Activated CD8-positive, alpha-beta memory T cell treated with anti-CD3 and anti-CD28 coated beads, Interleukin-2, amount 50 U/mL, for 1 hour (primary cell): ENCODE results near the gene ARL6IP5.

Source experiments
- DNase-seq: peaks from one replicate; pipeline ENCODE4 v3.0.0-alpha.2; 2020; ENCODE audit errors: extremely low read depth

ARL6IP5 gene

DNA sequence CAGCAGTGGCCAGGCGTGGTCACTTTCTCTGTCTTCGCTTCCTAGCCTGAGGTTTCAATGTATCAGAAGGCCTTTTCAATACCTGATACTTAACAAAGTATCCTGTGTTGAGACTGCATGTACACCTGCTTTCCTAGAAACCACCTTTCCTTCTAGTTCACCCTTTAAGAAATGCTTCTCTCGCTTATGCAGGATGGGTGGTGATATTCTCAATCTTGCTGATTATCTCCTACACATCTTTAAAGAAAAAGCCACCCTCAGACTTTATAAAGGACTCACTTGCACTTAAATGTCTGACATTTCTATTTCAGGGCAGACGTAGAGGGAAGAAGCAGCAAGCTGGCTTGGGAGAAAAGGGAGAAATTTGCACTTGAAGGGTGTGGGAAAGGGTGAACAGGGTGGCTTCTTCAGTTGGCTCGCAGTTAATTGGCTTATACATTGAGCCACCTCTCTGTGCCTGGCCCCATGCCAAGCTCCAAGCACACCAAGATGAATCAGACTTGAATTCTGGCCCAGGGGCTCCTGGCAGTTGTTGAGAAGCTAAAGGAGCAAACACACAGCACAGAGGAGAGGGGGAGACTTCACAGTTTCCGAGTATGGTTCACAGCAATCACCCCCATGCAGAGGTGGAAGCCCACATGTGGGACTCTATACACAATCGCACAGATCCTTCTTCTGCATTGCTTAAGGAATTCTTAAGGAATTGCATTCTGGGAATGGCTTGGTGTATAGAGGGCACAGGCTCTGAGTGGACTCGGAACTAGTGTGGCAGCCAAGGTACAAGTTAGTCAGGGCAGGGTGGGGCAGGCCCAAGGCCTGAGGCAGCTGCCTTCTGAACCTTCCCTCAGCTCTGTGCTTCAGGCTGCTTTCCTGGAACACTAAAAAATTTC is 1.3 kb downstream of the ARL6IP5 start:
- DNase-seq: peak; percentile 53

DNA sequence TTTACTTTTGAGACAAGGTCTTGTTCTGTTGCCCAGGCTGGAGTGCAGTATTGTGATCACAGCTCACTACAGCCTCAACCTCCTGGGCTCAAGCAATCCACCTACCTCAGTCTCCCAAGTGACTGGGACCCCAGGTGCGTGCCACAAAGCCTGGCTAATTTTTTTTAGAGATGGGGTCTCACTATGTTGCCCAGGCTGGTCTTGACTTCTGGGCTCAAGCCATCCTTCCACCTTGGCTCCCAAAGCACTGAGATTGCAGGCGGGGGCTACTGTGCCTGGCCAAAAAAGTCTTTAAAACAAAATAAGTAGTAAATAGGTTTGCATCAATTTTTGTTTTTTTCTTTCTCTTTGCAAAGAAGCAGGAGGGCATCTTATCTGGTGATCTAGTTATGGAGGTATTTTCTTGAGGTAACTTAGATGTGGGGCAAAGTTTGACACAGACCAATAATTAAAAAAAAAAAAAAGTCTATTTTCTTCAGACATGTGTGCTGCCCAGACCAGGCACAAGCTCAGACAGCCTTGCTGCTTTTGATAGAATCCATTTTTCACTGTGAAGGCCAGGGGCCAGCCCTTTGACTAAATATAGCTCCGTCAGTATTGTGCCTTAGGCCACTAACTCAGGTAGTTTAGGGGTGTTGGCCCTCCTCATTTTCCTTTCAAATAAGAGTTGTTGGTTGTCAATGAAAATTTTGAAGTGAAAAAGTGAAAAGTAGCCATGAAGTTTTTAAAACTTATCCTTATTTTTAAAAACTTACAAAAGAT is 2.5 kb downstream of the ARL6IP5 start:
- no peak for DNase-seq

DNA sequence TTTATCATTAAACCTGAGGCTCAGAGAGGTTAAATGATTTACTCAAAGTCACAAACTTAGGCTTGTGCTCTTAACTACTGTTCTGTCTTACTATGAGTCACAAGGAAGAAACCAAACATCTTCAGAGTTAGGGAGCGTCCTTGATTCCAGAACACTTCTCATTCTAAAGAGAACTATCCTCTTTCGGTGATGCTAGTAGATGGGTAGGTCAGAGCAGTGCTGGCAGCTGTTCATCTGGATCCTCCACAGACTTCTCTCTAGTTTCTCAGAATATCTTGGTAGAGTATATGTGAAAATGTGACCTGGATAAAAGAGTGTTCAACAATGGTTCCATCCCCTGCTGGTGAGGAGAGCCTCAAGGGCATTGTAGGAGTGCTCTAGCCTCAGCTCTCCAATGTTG is 3.3 kb downstream of the ARL6IP5 start:
- DNase-seq: no peak

DNA sequence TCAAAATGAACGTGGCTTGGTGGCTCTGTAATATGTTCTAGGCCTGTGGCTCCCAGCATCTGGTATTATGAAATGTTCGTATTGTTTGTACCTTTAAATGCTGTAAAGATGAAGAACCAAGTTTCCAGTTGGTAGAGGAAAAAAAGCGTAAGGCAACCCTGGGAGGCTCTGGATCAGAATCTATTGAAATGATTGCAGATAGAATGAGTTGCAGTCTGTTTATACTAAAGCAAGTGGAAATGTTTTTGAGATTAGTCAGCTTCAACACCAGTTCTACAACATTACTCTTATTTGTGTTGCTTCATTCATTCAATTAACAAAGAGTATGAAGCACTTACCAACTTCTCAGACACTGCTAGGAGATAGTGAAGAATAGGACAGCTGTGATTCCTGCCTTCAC is 5.3 kb downstream of the ARL6IP5 start:
- no peak for DNase-seq

DNA sequence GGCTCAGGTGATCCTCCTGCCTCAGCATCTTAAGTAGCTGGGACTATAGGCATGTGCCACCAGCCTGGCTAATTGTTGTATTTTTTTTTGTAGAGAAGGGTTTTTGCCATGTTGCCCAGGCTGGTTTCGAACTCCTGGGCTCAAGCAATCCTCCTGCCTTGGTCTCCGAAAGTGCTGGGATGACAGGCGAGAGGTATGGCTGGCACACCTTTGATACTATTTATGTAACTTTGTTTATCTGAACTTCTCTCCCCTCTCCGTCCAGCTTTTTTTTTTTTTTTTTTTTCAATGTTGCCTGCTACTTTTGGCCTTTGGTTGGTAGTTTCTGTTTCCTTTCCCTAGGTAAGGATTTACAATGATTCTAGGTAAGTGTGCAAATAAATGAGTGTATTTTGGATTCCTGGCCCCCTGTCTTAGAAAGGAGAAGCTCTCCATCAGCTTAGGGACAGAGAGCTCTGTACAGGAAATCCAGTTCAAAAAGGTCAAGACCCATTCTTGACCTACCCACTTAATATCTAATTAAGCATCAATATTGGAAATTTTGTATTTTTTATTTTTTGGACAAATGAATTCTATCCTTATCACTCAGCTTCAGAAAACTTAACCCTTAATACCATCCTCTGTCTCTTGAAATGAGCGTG is 6.8 kb downstream of the ARL6IP5 start:
- no peak for DNase-seq

DNA sequence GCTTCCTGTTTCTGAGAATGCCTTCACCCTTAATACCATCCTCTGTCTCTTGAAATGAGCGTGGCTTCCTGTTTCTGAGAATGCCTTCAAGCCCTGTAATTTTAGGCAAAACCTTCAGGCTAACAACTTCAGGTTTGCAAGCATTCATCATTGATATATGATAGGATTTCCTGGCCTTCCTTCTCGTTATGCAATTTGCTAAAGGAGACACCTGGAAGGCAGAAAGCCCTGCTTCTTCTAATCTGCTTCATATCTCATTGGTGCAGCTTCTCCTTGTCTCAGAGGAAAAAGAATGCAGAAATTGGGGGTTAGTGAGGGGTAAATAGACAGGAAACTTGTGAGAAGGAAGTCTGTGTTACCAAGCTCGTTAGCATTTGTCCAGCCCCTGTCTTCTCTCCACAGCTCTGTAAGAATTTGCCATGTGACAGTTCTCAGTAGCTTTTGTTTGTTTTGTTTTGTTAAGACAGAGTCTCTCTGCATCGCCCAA is 7.3 kb downstream of the ARL6IP5 start:
- DNase-seq: no peak

DNA sequence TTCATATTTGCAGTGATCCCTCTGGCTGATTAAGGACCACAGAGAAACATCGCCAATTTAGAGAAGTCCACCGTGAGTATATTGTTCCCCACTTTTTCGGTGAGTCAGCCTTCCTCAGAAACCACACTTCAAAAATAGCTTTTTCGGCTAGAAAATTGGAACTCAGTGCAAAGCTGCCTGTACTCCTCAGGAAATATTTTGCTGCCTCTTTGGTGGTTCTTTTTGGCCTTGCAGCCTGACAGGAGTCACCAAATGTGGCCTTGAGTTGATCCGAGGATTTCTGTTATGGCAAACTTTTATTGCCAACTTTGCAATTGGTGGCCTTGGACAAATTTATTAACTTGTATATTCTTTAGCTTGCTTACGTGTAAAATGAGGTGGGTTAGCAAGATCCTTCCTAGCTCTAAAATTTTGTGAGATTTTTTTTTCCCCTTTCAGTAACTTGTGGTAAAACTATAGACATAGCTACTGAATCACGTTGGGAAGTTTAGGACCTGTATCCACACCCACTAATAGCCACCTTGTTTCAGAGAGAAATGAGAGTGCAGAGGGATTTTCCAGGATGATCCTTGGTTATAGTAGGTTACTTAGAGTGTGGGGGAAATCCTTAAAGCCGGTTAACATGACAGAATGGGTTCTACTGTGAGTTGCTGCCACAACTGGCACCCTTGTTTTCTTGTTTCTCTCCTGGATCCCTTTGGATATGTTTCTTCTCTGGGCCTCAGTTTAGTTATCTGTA is 9.9 kb downstream of the ARL6IP5 start:
- DNase-seq: no peak

DNA sequence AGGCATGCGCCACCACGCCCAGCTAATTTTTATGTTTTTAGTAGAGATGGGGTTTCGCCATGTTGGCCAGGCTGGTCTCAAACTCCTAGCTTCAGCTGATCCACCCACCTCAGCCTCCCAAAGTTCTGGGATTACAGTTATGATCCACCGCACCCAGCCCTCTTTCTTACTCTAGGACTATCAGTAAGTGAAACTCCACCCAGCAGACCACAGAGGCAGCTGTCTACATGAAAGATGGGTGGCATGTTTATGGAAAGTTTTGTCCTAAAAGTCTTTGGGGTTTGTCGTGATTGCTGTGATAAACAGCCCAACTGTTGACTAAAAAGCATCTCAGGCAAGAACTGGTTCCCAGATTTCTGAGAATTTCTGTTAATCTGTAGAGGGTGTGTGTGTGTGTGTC is 10.9 kb downstream of the ARL6IP5 start:
- no peak for DNase-seq

DNA sequence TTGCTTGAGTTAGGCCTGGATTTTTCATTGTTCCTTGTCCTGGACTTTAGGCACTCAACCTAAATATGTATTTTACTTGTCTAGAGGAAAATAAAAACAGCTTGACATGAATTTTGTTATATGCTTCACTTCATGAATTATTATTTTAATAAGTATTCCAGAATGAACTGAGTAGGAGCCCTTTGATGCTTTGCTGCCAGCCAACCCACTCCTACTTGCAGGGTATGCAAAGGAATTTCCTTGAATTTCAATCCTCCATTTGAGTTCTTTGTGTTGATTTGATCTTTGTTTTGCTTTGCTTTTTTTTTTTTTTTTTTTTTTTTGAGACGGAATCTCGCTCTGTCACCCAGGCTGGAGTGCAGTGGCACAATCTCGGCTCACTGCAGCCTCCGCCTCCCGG is 11.6 kb downstream of the ARL6IP5 start:
- no peak for DNase-seq

DNA sequence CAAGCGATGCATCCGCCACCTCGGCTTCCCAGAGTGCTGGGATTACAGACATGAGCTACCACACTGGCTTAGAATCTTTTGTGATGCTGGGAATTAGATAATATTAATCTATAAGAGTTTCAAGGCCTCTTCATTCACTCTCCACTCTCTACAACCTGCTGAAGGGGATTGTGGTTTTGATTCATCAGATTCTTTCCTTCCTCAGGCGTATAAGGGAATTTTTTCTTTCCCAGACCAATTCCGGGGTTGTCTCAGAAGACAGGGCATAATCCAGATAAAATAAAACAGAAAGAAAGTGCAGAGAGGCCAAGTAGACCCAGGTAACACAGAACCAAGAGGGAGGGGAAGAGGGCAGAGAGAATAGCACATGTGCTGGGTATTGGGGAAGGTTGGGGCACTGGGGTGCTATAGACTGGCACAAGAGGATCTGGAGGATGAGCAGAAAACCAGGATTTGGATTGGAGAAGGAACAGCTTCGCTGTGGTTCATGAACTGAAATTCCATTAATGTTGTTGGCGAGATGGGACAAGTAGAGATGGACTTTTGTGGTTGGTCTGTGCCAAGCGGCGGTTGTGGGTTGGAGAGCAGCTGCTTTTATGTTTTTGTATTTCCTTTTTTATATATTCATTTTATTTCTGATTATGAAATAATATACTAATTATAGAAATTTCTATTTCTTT is 12.8 kb downstream of the ARL6IP5 start:
- no peak for DNase-seq

DNA sequence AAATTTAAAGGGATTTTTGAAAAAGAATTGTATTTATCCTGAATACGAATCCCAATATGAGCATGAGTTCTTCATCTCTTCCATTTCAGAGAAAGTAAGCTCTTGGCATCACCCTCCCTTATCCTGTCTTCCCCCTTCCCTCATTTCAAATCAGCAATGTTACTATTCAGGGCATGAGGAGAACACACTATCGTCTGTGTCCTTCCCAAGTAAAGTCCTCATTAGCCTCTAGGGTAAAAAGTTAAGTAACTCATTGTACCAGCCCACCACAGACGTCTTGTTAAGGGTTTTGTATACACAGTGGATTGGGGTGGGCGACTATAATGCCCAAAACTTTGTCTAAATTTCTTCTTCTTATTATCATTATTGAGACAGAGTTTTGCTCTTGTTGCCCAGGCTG is 14.8 kb downstream of the ARL6IP5 start:
- DNase-seq: no peak

DNA sequence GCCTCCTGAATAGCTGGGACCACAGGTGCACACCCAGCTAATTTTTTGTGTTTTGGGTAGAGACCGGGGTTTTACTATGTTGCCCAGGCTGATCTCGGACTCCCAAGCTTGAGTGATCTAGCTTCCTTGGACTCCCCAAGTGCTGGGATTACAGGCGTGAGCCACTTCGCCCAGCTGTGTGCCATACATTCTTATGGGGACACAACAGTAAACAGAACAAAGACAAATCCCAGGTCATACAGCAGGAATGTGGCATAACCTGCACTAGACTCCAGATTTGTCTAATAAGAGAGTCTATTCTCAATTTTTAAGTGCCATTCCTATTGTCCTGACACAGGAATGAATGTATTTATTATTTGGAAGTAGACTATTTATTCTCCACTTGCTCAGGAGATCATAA is 17.6 kb downstream of the ARL6IP5 start:
- DNase-seq: no peak

DNA sequence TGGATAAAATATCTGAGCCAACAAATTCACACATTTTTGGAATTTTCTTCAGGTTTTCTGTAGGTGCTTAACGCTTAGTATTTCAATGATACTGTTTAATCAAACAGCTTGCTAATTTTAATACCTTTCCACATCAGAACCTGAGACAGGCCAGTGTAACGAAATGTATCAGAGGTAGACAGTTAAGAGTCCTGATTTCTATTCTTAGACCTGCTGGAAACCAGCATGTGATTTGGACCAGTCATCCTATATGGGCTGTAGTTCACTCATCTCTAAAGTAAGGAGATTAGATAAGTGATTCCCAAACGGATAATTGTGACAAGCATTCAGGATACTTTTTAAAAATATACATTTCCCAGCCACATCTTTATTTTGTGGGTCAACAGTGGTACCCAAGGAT is 18.4 kb downstream of the ARL6IP5 start:
- DNase-seq: no peak

DNA sequence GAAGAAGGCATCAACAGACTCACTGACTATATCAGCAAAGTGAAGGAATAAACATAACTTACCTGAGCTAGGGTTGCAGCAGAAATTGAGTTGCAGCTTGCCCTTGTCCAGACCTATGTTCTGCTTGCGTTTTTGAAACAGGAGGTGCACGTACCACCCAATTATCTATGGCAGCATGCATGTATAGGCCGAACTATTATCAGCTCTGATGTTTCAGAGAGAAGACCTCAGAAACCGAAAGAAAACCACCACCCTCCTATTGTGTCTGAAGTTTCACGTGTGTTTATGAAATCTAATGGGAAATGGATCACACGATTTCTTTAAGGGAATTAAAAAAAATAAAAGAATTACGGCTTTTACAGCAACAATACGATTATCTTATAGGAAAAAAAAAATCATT is 19.8 kb downstream of the ARL6IP5 start:
- no peak for DNase-seq

DNA sequence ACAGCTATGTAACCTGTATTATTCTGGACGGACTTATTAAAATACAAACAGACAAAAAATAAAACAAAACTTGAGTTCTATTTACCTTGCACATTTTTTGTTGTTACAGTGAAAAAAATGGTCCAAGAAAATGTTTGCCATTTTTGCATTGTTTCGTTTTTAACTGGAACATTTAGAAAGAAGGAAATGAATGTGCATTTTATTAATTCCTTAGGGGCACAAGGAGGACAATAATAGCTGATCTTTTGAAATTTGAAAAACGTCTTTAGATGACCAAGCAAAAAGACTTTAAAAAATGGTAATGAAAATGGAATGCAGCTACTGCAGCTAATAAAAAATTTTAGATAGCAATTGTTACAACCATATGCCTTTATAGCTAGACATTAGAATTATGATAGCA is 20.6 kb downstream of the ARL6IP5 start:
- DNase-seq: no peak

DNA sequence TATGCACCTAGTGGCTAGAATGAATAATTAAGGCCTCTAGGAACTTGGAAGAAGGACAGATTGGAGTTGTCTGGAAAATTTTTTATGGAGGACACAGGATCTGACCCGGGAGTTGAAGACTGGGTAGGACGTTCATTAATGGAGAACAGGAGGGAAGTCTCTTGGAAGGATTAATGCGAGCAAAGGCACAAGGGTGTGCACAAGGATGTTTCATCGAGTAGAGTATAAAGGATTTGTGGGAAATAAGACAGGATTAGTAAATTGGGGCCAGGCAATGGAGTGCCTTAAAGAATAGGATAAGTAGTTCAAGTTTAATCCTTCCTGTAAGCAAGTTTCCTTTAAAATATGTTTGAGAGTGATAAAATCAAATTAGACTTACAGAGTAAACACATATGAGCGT is 23.1 kb downstream of the ARL6IP5 start:
- DNase-seq: no peak

DNA sequence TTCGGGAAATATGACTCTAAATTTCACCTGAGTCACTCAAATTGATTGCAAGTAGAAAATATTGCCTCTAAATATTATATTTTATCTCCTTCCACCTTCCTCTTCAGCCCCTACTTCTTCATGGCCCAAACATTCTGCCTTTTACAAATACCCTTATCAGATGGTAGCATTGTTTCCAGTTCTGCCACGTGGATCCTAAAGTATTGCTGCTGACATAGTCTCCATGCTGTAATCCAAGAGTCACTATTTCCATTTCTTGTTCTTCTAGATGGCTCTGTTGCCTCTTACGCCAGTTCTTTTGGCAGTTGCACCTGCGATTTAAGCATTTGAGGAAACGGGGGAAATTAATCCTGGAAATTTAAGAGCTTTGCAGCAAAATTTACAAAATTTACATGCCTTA is 24.1 kb downstream of the ARL6IP5 start:
- no peak for DNase-seq

DNA sequence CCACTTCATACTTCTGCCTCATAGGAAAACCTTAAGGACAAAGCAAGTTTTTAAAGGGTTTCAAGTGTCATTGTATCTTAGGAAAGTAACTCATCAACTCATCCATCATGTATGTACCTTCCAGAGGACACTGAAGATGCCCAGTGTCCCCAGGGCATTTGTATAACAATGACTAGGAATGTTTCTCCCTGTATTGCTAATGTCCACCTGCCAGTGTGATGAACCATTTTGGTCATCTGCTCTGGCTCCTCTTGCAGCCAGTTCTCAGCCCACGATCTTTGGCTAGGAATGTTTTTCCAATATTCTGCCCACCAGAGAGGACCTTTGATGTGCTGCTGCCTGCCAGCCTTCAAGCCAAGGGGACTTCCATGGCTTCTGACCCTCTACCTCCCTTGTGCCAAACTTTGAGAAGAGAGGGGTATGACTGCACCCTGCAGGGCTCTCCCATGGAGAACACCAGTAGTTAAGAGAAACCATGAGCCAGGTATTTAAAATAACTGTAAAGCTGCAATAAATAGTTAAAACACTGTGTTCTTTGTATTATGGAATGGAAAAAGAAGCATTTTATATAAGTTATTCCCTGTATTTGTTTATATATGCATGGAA is 26.3 kb downstream of the ARL6IP5 start:
- no peak for DNase-seq

DNA sequence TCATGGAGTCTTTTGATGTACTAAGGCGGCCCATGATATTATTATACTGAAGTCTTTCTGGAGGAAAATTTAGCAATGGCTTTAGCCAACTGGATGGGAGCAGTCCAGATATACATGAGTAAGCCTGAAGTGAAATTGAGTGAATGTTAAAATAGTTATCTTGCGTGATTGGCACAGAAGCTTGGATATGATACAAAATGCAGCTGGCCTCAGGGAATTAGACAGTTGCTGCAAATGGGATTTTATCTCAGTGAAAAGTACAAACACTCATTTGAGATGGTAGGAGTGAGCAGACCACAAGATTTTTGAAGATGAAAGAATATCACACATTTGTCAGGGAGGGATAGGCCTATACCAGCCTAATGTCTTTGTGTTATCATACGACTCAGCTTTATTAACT is 28.8 kb downstream of the ARL6IP5 start:
- no peak for DNase-seq

DNA sequence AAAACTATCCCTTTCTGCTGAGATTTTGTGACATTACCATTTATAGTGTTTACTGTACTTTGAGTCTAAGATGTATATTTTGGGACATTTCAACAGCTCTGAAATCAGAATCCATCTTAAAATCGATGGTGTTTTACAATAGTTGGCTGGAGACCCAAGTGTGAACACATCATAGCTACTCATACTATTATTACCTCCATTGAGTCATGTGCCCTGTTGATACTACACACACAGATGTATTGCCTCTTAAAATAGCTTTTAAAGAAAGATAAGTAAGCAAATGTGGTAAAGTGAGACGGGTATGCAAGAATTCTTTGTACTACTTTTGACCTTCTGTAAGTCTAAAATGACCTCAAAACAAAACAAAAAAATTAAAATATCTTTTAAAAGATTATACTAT is 31.0 kb downstream of the ARL6IP5 start:
- no peak for DNase-seq

DNA sequence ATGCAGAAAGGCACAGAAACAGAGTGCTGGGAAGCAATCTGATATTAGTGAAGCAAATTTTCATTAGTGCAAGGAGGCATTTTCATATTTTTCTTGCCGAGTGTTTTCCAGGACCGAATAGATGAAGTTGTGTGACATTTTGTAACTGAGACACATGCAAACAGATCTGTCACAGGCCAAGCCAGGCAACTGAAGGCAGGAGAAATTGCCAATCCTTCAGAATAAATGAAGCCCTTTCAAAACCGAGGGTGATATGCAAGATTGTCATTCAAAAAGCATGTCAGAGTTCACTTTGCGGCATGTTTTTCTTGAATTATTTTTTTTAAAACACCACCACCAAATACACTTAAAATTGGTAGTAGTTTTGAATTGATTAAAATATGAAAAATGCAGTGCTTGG is 31.4 kb downstream of the ARL6IP5 start:
- DNase-seq: no peak
